Effector CD8-positive, alpha-beta T cell (primary cell): ENCODE measurements around the gene SCRT2.

Source experiments
- DNase-seq: peaks from one replicate; lab custom pipeline; 2025; lab: John Stamatoyannopoulos, UW

Gene SCRT2

DNA sequence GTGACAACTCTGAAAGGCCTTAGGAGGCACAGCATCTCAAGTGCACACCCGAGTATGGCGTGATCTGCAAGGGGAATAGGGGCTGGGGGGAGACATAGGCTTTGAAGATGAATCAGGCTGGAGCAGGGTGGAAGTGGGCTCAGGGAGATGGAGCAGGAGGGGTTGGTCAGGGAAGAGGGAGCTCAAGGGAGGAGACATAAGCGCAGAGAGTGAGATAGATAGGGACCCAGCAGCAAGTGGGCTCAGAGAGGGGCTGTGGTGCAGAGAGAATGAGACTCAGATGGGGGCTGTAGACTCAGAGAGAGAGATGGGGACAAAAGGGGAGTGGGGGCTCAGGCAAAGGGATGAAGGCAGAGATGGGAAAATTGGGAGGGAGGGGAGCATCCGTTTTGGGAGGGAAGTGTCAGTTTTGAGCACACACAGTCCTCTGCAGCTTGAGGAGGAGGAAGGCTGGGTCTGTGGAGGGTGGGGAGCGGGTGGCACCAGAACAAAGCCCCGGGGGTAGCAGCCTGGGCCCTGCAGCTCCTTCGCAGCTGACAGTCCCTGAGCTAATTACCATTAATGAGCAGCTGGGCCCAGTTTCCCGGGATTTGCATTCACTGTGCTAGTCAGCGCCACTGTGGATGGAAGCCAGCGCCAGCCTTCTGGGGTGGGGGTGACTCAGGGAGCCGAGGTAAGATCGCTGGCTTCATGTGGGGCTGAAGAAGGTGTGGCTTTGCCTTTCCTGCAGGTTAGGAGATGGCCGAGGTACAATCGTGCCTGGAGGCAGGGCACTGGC lies 41.3 kb downstream of the SCRT2 start:
- no peak for DNase-seq

DNA sequence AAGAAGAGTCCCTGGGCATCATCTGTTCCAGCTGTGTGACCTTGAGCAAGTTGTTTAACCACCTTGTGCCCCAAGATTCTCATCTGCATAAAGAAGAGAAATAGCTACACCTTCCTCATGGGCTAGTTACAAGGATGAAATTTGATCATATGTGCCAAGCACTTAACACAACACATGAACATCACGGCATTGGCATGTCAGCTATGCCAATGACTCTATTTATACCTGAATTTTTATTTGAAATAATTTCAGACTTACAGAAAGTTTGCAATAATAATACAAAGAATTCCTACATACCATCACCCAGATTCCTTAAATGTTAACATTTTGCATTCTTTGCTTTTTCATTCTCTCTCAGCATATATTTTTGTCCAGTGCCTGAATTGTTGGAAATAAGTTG lies 44.5 kb downstream of the SCRT2 start:
- DNase-seq: no peak

DNA sequence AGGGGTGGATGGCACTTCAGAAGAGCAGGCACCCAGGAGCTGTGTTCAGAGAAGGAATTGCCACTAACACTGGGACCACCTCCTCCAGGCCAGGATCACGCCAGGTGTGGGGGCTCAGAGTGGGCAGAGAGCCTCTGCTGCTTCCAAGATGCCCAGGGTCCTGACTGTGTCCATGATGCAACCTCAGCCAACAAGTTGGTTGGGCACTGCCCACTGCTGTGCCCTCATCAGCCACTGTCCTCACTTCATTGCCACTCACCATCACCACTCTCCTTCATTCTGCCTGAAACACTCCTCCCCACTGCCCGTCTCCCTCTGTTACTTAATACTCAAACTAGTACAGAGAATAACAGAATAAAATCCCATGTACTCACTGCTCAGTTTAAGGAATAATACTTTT lies 49.0 kb downstream of the SCRT2 start:
- DNase-seq: no peak

GRCh38 chr20:625360-625932 lies 50.2 kb downstream of the SCRT2 start:
- no peak for DNase-seq

- DNase-seq: no peak
These were observed 51.9 kb downstream of the SCRT2 start for GRCh38 chr20:623704-624103.

DNA sequence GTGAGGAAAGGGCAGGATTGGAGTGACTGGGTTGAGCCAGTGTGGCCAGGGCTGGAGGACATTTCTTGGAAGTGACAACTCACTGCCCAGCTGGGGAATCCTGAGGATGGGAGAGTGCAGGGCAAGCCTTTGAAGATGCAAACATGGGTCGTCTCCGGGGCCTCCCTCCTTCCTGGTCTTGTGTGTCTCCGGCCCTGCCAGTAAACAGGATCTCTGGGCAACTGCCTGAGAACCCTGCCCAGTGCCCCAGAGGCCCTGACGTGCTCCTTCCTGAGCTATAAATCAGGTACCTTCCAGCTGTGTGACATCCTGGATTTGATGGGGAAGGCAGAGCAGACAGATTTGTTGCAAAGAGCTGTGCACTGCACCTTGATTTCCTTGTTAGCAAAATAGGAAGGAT lies 52.6 kb downstream of the SCRT2 start:
- DNase-seq: no peak

- no peak for DNase-seq
These were observed 53.4 kb downstream of the SCRT2 start for GRCh38 chr20:622161-622560.

DNA sequence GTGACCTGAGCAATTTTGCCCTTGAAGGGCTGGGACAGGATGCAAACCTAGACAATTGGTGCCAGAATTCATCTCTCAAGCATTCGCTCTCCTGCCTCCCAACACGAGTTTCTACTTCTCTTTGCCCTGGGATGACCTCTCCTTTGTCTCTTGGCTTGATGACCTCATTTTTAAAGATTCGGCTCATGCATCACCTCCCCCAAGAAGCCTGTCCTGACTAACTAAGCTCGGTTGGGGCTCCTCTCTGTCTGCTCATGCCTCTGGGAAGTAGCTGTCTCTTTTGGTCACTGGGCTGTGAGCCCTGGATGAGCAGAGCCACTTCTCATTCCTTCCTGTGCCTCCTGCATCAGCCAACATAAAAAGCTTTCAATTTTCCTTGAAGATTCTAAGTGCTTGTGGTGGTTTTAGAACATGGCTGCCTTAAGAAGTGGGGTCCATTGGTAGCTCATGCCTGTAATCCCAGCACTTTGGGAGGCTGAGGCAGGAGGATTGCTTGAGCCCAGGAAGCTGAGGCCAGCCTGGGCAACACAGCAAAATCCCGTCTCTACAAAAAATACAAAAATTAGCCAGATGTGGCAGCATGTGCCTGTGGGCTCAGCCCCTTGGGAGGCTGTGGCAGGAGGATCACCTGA lies 54.4 kb downstream of the SCRT2 start:
- no peak for DNase-seq

DNA sequence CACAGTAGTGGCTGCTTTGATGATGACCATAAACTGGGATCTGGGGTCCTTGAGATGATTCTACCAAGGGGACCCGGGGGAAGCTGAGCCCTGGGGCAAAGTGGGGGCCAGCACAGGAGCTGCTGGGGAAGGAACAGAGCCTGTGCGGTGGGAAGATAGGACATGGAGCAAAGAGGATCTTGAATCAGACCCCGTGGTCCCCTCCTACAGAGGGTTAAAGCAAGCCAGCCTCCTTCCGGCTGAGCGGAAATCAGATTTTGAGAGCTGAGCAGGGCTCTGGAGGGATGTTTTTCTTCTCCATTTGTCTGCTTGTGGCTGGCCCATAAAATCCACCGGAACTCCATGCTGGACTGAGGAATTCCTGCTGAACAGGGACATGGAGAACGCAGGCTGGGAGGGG lies 55.4 kb downstream of the SCRT2 start:
- DNase-seq: no peak

DNA sequence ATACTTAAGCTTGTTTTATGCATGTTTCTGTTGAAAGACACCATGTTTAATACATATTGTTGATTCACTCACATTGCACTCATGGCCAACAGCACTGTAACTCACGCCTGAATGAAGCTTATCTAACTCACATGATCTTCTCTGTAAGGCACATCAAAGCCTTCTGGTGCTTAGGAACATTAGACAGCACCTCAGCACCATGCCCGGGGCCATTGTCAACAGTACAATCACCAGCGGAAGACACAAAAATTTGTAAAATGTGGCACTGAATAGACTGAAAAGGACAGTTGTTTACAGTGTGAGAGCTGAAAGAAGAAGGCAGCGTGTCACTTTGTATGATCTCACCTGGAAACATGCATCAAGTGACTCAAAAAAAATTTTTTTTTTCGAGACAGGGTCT lies 56.6 kb downstream of the SCRT2 start:
- DNase-seq: no peak

DNA sequence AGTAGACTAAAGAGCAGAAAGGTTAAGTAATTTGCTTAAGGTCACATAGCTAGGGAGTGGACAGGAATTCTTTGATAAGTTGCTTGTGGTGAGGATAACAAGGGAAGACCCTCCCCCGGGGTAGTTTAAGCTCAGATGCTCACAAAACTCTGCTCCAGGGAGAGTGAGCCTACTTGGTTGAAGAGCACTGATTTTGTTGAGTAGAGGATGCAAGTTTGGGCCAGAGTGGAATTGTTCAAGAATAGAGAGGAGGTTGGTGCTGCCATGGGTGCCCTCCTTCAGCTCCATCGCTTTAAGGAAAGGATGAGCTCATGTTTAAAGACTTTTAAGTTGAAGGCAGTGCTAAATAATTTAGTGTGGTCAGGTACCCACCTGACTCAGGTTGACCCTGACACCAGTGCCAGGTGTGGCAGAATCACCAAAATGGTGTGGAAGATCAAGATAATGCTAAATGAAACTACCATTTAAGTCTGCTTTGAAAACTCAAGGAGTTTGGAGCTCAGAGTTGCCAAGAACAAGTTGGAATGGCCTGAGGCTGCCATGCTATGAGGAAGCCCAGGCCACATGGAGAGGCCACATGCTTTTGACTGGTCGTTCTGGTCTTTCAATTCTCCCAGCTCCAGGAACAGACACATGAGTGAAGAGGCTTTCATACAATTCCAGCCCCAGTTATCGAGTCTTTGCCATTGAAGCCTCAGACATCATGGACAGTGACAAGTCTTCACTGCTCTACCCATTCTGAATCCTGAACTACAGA lies 57.5 kb downstream of the SCRT2 start:
- DNase-seq: no peak

GRCh38 chr20:615514-615913 lies 60.1 kb downstream of the SCRT2 start:
- no peak for DNase-seq

GRCh38 chr20:611843-612185 lies 63.8 kb downstream of the SCRT2 start:
- no peak for DNase-seq
